SIG-M5 (cell line): ENCODE measurements around the gene GLOD4.
"Not testable (repeated sequence)": the region's sequence is repeated elsewhere in the genome, so short reads cannot be mapped to it uniquely, and the experiment has no call there.

ENCODE experiments used
- DNase-seq: peaks from one replicate; lab custom pipeline; 2025; lab: John Stamatoyannopoulos, UW

GLOD4 gene

GRCh38 chr17:774313-774584, 7.8 kb downstream of the GLOD4 start:
- no peak for DNase-seq

- DNase-seq: no peak
These were observed 8.4 kb downstream of the GLOD4 start for GRCh38 chr17:773467-774312.

DNA sequence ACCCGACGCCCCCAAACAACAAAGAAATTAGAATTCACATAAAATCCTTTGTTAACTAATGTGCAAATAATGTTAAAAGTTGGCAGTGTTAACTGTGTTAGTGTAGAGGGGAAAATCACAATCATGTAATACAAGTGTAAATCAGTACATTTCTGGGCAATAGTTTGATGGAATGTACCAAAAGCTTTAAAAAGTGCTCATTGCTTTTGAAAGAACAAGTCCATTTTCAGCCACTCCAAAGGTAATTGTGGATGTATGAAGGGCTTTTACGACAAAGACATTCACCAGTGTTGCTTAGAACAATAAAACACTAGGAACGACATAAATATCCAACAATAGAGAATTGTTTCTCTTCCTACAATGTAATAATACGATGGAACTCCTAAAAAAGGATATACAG, 9.1 kb downstream of the GLOD4 start:
- no peak for DNase-seq

DNA sequence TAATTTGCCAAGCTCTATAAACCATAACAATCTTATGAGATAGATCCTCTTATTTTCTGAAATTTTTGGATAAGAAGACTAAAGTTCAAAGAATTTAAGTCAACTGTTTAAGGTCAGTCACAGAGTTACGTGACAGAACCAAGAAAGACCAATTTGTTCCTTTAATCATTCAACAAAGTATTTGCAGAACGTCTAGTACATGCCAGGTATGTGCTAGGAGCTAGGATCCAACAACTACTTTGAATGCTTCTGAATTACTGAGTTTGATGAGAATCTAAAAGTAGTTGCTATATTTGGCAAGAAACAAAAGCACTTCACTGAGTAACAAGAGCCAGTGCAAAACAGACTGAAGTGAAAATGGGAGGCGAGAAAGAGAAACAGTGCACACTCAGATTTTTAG, 15.0 kb downstream of the GLOD4 start:
- DNase-seq: no peak

DNA sequence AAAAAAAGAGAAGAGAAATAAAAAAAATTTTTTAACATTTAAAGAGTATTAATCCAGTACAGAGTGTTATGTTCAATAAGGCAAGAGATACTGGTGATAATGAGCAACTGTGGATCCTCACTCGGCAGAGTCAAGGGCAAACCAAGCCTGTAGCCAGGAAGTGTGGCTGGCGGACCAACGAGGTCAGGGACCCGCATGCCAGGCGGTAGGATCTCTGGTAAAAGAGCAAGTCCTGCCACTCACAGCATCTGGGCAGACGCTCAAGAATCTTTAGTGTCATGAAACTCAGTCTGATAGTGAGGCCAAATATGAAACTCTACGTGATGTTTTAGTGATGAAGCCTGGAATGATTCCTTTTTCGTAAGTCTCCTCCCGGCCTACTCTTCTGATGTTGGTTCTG, 21.7 kb downstream of the GLOD4 start:
- no peak for DNase-seq

GRCh38 chr17:759964-760363, 22.1 kb downstream of the GLOD4 start:
- DNase-seq: no peak

DNA sequence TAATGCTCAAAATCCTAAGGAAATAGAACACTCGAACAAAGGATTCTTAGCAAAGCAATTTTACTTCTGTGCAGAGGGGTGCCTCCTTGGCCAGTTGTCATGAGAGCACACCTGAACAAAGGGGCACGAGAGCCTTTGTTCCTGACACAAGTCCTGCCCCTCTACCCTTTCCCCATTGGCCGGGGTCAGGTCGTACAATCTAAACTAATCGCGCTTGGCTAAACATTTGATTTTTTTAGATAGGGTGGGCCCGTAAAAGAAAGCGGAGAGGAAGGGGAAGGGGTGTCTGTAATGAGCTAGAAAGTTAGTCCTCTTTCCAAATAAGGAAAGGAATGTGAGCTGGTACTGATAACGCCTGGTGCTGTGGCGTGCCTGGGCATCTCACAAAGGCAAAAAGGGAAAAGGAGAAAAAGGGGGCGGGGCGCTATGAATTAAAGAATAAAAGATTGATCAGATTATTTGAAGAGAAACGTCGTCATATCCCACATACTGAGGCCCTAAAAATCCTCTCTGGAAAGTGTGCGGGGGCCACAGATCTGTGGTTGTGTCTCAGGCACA, 26.0 kb downstream of the GLOD4 start:
- not testable (repeated sequence) for DNase-seq

GRCh38 chr17:755319-755961, 26.6 kb downstream of the GLOD4 start:
- DNase-seq: not testable (repeated sequence)

GRCh38 chr17:753418-753817, 28.7 kb downstream of the GLOD4 start:
- DNase-seq: no peak

DNA sequence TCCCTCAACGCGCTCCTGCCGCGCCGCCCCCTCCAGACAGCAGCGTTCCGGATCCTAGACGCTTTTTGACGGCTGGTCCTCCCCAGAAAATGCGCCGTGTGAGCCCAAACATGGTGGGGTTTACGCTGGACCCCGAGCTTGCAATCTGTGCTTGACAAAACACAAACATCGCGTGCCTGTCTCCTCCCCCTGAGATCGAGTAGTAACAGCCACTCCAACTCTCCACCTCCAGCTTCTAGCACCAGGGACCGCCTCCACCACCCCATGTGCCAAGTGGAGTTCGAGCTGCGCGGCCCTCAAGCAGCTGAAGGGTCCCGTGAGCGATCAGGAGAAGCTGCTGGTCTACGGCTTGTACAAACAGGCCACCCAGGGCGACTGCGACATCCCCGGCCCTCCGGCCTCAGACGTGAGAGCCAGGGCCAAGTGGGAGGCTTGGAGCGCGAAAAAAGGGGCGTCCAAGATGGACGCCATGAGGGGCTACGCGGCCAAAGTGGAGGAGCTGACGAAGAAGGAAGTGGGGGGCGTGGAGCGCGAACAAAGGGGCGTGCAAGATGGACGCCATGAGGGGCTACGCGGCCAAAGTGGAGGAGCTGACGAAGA, 29.4 kb downstream of the GLOD4 start:
- DNase-seq: no peak

DNA sequence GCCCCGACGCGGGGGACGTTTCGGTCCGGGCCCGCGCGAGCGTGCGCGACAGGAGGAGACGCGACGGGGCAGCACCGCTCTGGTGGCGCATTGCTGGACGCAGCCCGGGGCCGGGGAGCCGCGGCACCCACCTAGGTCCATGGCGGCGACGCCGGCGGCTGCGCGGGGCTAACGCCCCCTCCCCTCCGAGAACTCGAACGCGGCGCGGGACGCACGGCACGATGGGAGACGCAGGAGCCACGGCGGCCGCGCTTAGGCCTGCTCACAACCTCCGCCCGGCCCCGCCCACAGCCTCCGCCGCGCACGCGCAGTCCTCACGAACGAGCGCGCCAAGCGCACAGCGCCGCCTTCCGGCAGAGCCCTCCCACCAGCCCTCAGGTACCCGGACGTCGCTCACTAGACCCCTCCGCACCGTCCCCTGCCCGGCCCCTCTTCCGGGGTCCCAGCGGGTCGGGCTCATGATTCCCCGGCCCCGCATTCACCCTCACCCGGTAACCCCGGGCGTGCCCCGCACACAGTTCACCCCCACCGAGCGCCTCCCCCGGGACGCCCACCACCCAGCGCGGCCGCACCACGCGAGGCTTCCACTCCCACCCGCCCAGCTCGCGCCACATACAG, 30.0 kb downstream of the GLOD4 start, which contains the start of gene GEMIN4:
TSS of gene GEMIN4 (minus strand) at position 263 of the 618 bp plus-strand sequence. CDS start at position 141, 122 bp downstream.
- DNase-seq: no peak

- DNase-seq: no peak
These were observed 30.6 kb downstream of the GLOD4 start for GRCh38 chr17:751269-752001.

- DNase-seq: no peak
These were observed 31.5 kb downstream of the GLOD4 start for GRCh38 chr17:750431-751037.

DNA sequence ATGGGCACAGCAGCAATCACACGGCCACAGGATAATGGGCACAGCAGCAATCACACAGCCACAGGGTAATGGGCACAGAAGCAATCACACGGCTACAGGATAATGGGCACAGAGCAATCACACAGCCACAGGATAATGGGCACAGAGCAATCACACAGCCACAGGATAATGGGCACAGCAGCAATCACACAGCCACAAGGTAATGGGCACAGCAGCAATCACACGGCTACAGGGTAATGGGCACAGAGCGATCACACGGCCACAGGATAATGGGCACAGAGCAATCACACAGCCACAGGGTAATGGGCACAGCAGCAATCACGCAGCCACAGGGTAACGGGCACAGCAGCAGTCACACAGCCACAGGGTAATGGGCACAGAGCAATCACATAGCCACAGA, 32.7 kb downstream of the GLOD4 start:
- not testable (repeated sequence) for DNase-seq

- not testable (repeated sequence) for DNase-seq
These were observed 33.5 kb downstream of the GLOD4 start for GRCh38 chr17:748604-749003.

DNA sequence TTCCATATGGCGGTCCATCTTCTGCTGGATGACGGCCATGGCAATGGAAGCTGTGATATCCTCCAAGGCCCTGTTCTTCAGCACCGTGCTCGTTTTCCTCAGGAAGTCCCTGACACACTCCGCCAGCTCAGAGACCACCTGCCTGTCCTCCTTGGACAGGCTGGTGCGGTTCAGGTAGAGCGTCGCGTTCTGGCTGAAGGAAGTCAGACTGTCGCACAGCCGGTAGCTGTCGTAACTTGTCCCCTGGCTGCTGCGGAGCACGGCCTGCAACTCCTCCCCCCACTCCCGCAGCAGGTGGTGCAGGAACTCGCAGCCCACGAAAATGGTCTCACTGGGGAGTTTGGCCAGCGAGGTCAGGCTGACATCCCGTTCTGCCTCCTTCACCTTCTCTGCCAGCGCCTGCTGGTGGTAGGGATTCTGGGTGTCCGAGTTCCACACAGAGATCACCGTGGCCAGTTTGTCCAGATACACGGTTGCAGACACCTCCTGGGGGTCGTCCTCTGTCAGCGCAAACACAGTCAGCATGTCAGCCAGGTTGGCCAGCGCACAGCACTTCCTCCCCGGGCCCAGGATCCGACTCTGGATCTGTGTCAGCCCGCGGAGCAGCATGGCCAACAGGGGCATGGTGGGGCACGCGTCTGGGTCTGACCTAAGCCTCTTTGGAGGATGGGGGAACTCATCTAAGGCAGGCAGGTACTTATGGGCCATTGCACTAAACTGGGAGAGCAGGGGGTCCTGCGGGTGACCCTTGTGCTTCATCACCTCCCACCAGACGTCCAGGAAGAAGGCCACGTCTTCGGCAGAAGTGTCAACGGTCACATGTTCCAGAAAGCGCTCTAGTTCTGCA, 35.1 kb downstream of the GLOD4 start:
- DNase-seq: no peak

GRCh38 chr17:746181-746580, 35.9 kb downstream of the GLOD4 start:
- DNase-seq: no peak

GRCh38 chr17:745406-745805, 36.7 kb downstream of the GLOD4 start:
- DNase-seq: no peak

- no peak for DNase-seq
These were observed 37.1 kb downstream of the GLOD4 start for GRCh38 chr17:744937-745336.

GRCh38 chr17:743139-743538, 38.9 kb downstream of the GLOD4 start:
- no peak for DNase-seq
